T-helper 17 cell (primary cell): ENCODE data around the gene PDGFA. TPM values are rescaled to one million over a fixed set of nuclear protein-coding genes. Genes with fewer than 3 reads are reported as not detected.

Source experiments
- ATAC-seq: fragments of 150-1000 bp; cut with Tn5 transposase; 2 replicates; pipeline ENCODE4 v1.10.0; 2021; ENCODE audit warnings: mild to moderate bottlenecking, moderate library complexity
- DNase-seq, 3 donors: peaks; one replicate each; pipeline versions ENCODE4 v3.0.0 to v3.0.0-alpha.2; 2020 to 2021
- H3K9me3 ChIP-seq: one replicate; pipeline ENCODE4 v1.7.0; 2013; ENCODE audit warnings: low read length, mild to moderate bottlenecking; ENCODE audit not compliant: control insufficient read depth, poor library complexity, severe bottlenecking
- H3K27ac Mint-ChIP-seq: one replicate; pipeline ENCODE4 v1.8.0; 2022; ENCODE audit warnings: mild to moderate bottlenecking, moderate library complexity, mixed read lengths
- H3K27me3 Mint-ChIP-seq: one replicate; pipeline ENCODE4 v1.8.0; 2022; ENCODE audit warnings: mixed read lengths
- H3K36me3 Mint-ChIP-seq: one replicate; pipeline ENCODE4 v1.8.0; 2022; ENCODE audit warnings: low read depth, mixed read lengths
- H3K4me1 Mint-ChIP-seq: one replicate; pipeline ENCODE4 v1.8.0; 2022; ENCODE audit warnings: mild to moderate bottlenecking, mixed read lengths
- H3K4me3 Mint-ChIP-seq: one replicate; pipeline ENCODE4 v1.8.0; 2022; ENCODE audit warnings: mild to moderate bottlenecking, moderate library complexity, mixed read lengths
- total RNA-seq, 4 donors: library from RNA in 2 of 4; stranded (reverse) in 2 of 4; gene quantifications; one replicate each; pipeline ENCODE4 v1.2.3 and lab custom pipeline; 2022 to 2026

PDGFA gene
- total RNA-seq, 2 donors from 2014 or later, result 2.0 to 20.2 TPM

- DNase-seq (no peak), ATAC-seq (no peak)
- H3K9me3 ChIP-seq, result no peaks in the 10 kb centered on the region
- H3K27ac Mint-ChIP-seq, result no peak overlapping the region
- H3K27me3 Mint-ChIP-seq, result no peaks in the 10 kb centered on the region
- no peak overlapping the region for H3K4me3 Mint-ChIP-seq
- H3K36me3 Mint-ChIP-seq, result no peaks in the 10 kb centered on the region
- H3K4me1 Mint-ChIP-seq, result peaks cover 3% of the 10 kb centered on the region
Observed at GRCh38 chr7:495761-496321, 23.8 kb downstream of the PDGFA start.

- DNase-seq, result no peak
- peaks cover 3% of the 10 kb centered on the region for H3K4me1 Mint-ChIP-seq
- no peaks in the 10 kb centered on the region for H3K9me3 ChIP-seq
- H3K4me3 Mint-ChIP-seq, result no peak overlapping the region
- H3K36me3 Mint-ChIP-seq, result no peaks in the 10 kb centered on the region
- no peak overlapping the region for H3K27ac Mint-ChIP-seq
- no peaks in the 10 kb centered on the region for H3K27me3 Mint-ChIP-seq
- ATAC-seq, result no peak
Observed at GRCh38 chr7:495326-495725, 24.3 kb downstream of the PDGFA start.

DNA sequence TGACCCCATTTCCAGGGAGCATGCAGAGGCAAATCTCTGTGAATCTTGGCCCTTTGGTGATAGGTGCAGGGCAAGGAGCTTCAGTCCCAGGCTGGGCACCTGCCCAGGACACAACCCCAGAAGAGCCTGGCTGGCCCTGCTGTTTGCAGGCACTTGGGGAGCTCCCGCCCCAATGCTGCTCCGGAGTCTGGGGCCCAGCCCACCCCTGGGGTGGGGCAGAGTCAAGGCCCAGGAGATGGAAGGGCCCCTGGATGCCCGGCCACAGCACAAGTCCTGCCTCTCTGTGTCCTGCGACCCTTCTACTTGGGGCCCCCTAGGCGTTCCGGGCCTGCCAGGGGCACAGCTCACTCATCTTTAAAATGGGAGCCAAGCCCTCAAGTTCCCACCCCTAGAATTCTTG, 24.7 kb downstream of the PDGFA start:
- no peaks in the 10 kb centered on the region for H3K9me3 ChIP-seq
- Mint-ChIP-seq H3K27ac (no peak overlapping the region), H3K4me3 (no peak overlapping the region), H3K36me3 (no peaks in the 10 kb centered on the region), H3K4me1 (peaks cover 3% of the 10 kb centered on the region), H3K27me3 (no peaks in the 10 kb centered on the region)
- no peak for ATAC-seq
- no peak for DNase-seq

GRCh38 chr7:494259-494687, 25.4 kb downstream of the PDGFA start:
- no peak for DNase-seq

GRCh38 chr7:493661-494251, 25.9 kb downstream of the PDGFA start:
- Mint-ChIP-seq H3K27me3 (peaks cover 6% of the 10 kb centered on the region), H3K4me1 (peaks cover 3% of the 10 kb centered on the region), H3K36me3 (no peaks in the 10 kb centered on the region), H3K4me3 (no peak overlapping the region), H3K27ac (no peak overlapping the region)
- no peaks in the 10 kb centered on the region for H3K9me3 ChIP-seq
- no peak for ATAC-seq
- DNase-seq, result no peak

More at GRCh38 chr7:494259-494687, 25.4 kb downstream of the PDGFA start:
- Mint-ChIP-seq H3K27ac (no peak overlapping the region), H3K4me1 (peaks cover 3% of the 10 kb centered on the region), H3K27me3 (peaks cover 5% of the 10 kb centered on the region), H3K36me3 (no peaks in the 10 kb centered on the region), H3K4me3 (no peak overlapping the region)
- no peak for ATAC-seq
- H3K9me3 ChIP-seq, result no peaks in the 10 kb centered on the region

DNA sequence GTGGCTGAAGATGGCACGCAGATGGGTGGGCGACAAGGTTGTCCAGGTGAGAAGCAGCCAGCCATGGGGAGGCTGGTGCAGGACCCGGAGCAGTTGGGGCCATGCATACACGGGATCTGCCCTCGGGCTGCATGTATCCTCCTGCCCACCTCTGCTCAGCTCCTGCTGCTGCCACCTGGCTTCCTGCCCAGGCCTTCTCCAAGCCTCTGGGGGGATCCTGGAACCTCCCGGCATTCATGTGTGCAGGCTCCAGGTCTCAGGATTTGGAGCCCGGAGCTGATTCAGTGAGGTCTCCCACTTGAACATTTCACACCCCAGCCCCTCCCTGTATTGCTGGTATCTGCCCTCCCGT, 27.0 kb downstream of the PDGFA start:
- Mint-ChIP-seq H3K36me3 (no peaks in the 10 kb centered on the region), H3K4me1 (no peaks in the 10 kb centered on the region), H3K27me3 (peaks cover 6% of the 10 kb centered on the region), H3K27ac (peak overlapping the region; percentile 27), H3K4me3 (no peak overlapping the region)
- ATAC-seq, result no peak
- H3K9me3 ChIP-seq, result no peaks in the 10 kb centered on the region
- DNase-seq, result no peak

DNA sequence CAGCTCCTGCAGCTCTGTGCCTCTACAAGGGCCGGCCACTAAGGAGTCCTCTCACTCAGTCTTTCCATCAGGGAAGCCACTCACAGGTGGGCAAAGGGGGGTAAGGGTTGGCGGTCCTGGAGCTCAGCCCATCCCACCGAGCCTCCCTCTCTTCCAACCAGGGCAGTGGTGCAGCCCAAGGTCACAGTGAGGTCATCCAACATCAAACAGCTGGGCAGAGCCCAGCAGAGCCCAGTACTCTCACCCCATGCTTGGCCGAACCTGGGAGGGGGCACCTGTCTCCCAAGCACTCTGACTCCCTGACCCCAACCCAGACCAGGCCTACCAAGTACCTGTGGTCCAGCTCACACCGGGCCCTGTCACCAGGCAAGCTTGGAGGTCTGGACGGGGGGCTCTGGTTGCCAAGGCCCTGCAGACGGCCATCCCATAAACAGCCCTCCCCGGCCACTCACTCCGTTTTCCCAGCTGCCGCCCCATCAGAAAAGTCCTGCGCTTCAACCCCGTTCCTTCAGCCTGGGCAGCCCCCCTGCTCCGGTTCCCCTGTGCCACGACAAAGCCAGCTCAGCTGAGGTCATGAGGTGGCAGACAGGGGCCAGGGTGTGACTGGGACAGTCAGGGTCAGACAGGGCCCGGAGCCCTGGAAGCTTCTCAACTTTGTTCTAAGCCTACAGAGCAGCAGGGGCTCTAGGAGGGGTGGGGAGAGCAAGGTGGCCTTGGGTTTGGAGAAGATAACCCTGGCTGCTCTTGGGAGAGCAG, 27.5 kb downstream of the PDGFA start:
- Mint-ChIP-seq H3K4me1 (no peaks in the 10 kb centered on the region), H3K4me3 (no peak overlapping the region), H3K27ac (no peak overlapping the region), H3K36me3 (no peaks in the 10 kb centered on the region), H3K27me3 (peaks cover 6% of the 10 kb centered on the region)
- H3K9me3 ChIP-seq, result no peaks in the 10 kb centered on the region
- no peak for ATAC-seq
- DNase-seq, result no peak

GRCh38 chr7:491292-491957, 28.2 kb downstream of the PDGFA start:
- H3K36me3 Mint-ChIP-seq, result no peaks in the 10 kb centered on the region
- no peaks in the 10 kb centered on the region for H3K9me3 ChIP-seq
- H3K4me1 Mint-ChIP-seq, result no peaks in the 10 kb centered on the region
- no peak overlapping the region for H3K4me3 Mint-ChIP-seq
- no peak for ATAC-seq
- no peak for DNase-seq
- no peak overlapping the region for H3K27ac Mint-ChIP-seq
- H3K27me3 Mint-ChIP-seq, result peaks cover 8% of the 10 kb centered on the region

- Mint-ChIP-seq H3K27ac (no peak overlapping the region), H3K4me1 (no peaks in the 10 kb centered on the region)
- no peak for ATAC-seq
Observed at GRCh38 chr7:490461-491291, 29.0 kb downstream of the PDGFA start.

GRCh38 chr7:489876-490275, 29.8 kb downstream of the PDGFA start:
- H3K27me3 Mint-ChIP-seq, result peaks cover 11% of the 10 kb centered on the region
- no peak overlapping the region for H3K4me3 Mint-ChIP-seq
- no peak overlapping the region for H3K27ac Mint-ChIP-seq
- ATAC-seq, result no peak
- H3K36me3 Mint-ChIP-seq, result no peaks in the 10 kb centered on the region
- no peaks in the 10 kb centered on the region for H3K9me3 ChIP-seq
- DNase-seq, result no peak
- H3K4me1 Mint-ChIP-seq, result no peaks in the 10 kb centered on the region

More at GRCh38 chr7:490461-491291, 29.0 kb downstream of the PDGFA start:
- no peak overlapping the region for H3K4me3 Mint-ChIP-seq
- no peaks in the 10 kb centered on the region for H3K9me3 ChIP-seq
- no peaks in the 10 kb centered on the region for H3K36me3 Mint-ChIP-seq
- DNase-seq, result no peak
- peaks cover 11% of the 10 kb centered on the region for H3K27me3 Mint-ChIP-seq

GRCh38 chr7:486216-486743, 33.4 kb downstream of the PDGFA start:
- Mint-ChIP-seq H3K27me3 (peaks cover 11% of the 10 kb centered on the region), H3K4me1 (no peaks in the 10 kb centered on the region), H3K36me3 (peaks cover 4% of the 10 kb centered on the region), H3K4me3 (no peak overlapping the region), H3K27ac (no peak overlapping the region)
- DNase-seq (no peak), ATAC-seq (no peak)
- no peaks in the 10 kb centered on the region for H3K9me3 ChIP-seq

DNA sequence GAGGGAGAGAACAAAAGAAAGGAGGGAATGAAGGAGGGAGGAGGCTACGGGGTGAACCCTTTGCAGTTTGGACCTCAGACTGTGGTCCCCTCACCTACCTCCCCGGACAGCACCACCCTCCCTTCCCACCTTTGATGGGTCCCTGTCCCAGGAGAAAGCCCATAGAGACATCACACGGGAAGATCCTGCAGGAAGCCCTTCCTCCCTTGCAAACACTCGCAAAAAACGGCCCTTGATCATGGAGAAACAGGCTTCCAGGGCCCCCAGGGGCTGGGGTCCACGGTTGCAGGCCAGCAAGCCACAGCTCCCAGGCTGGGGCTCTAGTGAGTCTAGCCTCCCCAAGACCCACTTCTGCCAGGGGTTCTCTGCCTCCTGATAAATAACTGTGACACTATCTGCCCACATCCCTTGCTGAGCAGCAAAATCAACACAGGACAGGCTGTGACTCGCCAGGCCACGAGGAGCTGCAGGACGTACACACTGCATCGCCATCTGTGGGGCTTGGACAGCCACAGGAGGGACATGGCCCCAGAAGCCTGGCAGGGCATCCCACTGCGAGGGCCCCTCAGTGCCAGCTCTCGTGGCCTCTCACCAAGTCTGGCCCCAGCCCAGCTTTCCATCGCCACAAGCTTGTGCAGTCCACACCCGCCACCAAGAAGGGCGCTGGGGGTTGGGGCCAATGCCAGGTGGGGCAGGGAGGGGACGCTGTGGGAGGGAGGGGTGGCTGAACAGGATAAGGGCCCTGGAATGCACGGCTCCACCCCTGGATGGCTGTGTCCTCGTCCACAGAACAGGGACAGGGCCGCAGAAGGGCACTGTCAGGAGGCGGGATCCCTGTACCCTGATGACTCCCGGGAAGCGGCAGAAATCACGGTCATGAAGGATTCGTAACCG, 34.2 kb downstream of the PDGFA start:
- Mint-ChIP-seq H3K27me3 (peaks cover 11% of the 10 kb centered on the region), H3K4me3 (no peak overlapping the region), H3K27ac (no peak overlapping the region), H3K36me3 (peaks cover 4% of the 10 kb centered on the region), H3K4me1 (no peaks in the 10 kb centered on the region)
- no peak for DNase-seq
- H3K9me3 ChIP-seq, result no peaks in the 10 kb centered on the region
- ATAC-seq, result no peak
